Inflammatory macrophage treated with lipopolysaccharide for 4 hours (primary cell): ENCODE measurements around the gene RASA2.

ENCODE experiments used
- DNase-seq: peaks from one replicate; pipeline ENCODE4 v3.0.0-alpha.2; 2020

RASA2 gene

DNA sequence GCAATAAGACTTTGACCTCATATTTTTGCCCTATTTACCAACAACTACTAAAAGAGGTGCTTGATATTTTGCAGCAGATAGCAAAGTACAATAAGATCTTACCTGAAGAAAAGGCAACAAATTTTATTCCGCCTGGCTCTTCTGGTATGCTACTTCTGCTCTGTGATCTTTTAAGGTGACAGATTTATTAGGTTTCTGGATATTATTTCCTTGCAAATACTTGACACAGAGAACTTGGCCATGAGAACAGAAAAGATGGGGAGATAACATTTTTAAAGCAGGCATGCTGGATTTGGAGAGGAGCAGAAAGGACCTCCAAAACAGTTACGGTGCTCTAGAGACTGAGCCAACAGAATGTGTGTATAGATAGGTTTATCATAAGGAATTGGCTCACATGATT lies 164.6 kb downstream of the RASA2 start:
- no peak for DNase-seq

DNA sequence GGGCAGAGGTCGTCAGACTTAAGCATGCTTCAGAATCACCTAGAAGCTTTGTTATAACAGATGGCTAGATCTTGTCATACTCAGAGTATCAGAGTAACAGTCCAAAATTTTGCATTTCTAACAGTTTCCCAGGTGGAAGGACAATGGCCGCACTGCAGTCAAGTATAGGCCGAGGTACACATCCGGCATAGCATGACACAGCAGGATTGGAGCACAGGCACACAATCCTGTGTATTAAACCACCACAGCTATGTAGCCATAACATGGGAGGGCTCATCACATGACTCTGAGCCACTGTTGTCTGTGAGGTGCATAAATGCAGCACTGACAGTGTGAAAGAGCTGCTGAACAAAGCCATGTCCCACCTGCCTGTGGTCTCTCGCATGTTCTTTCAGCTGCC lies 165.5 kb downstream of the RASA2 start:
- DNase-seq, result peak; percentile 7

DNA sequence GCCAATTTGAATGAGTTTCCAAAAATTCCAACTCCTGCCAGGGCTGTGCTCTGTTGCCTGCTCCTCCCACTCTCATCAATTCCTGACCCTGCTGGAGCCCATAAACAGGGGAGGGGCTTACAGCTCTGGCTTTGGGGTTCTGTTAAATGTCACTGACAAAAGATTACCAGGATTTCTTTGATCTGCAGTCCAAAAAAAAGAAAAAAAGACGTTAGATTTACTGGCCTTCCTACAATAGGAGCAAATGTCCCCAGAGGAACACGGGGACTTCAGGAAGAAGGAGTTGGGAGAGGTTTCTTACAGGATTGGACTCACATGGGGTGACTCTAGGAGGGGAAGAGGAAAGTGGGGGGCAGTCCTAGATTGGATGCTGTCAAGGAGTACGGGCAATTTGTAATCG lies 167.0 kb downstream of the RASA2 start:
- no peak for DNase-seq

DNA sequence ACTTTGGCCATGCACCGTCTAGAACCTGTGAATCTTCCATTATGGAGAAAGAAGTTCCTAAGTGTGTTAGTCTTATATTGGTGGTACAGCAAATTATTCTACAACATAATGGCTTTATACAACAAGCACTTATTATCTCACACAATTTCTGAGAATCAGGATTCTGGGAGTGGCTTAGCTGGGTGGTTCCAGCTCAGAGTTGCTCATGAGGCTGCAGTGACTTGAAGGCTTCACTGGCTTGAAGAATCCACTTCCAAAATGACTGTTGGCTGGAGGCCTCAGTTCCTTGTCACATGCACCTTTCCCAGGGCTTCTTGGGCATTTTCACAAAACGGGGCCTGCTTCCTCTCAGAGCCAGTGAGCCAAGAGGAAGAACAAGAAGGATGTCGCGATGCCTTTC lies 169.0 kb downstream of the RASA2 start:
- peak; percentile 14 for DNase-seq

DNA sequence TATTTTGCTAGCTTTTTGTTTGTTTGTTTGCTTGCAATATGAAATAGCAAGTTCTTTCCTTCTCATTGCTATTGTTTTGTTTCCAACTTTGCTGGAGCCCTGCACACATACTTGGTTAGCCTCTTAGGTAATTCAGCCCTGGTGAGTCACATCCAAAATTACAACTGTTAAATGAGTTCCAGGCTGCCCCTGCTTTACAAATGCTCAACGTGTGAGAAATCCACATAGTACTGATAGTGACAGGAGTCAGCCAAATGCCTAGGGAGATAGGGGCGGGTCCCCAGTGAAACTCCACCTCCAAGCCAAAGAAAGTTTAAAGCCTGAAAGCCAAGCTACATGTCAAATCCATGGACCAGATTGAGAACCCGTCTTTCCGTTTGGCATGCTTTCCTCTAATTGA lies 169.9 kb downstream of the RASA2 start:
- DNase-seq, result peak; percentile 19

DNA sequence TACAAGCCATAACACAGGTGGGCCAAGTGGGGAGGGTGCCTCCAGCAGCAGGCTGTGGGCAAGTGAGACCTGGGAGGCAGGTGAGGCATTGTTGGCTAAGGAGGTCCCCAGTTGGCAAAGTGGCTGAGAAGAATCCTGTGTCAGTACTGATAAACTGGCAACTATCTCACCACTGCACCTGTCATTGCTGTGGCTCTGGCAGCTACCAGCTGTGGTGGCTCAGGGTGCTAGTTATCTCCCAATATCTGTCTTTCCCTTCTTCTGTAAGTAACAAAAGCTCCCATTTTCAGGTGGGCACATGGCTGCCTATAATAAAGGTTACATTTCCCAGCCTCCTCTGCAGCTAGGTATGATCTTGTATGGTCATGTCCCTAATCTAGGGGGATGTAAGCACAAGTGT lies 170.7 kb downstream of the RASA2 start:
- DNase-seq, result no peak

DNA sequence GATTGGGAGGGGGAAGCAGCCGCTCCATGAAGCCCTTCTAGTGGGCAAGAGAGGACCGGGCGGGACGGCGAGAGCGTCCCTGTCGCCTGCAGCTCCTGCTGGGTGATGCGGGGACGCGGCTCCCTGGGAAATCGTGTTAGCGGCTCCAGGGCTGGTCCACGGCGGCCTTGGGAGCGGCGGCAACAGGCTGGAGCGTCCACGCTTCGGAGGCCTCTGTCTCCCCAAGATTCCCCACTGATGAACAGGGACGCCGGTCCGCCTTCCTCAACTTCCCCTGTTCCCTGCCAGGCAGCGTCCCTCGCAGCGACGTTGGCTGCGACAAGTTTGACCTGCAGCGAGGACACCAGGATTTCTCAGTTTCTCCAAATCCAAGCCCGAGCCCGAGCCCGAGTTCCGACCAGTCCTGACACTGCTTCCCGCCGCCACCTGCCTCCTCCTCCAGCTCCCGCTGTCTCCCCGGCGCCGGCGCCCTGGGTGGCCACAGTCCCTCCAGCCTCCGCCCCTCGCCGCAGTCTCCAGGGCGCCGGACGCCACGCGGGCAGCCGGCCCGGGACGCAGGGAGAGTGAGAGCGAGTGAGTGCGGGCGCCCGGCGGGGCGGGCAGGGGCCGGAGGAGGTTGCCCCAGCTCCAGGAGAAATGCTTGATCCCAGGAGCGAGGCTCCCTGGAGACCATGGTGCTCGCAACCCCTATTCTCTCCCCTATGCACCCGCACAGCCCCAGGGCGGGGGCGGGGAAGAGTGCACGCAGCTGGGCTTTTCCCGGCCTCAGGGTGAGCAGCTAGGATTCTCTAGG lies 173.2 kb downstream of the RASA2 start:
- peak; percentile 25 for DNase-seq

DNA sequence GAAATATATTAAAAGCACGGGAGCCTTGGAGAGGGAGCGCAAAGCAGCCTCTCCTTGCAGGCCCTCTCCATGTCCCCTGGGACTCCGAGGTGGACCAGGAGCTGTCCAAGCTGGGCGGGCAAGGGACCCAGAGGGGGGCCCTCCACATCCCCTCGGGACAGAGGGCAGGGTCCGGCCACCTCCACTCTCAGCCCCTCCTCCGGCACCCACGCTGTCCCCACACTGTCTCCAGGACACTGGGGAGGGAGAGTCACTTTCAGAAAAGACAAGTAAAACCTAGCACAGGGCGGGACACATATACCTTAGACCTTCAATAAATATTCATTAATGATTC lies 173.8 kb downstream of the RASA2 start:
- DNase-seq, result no peak

DNA sequence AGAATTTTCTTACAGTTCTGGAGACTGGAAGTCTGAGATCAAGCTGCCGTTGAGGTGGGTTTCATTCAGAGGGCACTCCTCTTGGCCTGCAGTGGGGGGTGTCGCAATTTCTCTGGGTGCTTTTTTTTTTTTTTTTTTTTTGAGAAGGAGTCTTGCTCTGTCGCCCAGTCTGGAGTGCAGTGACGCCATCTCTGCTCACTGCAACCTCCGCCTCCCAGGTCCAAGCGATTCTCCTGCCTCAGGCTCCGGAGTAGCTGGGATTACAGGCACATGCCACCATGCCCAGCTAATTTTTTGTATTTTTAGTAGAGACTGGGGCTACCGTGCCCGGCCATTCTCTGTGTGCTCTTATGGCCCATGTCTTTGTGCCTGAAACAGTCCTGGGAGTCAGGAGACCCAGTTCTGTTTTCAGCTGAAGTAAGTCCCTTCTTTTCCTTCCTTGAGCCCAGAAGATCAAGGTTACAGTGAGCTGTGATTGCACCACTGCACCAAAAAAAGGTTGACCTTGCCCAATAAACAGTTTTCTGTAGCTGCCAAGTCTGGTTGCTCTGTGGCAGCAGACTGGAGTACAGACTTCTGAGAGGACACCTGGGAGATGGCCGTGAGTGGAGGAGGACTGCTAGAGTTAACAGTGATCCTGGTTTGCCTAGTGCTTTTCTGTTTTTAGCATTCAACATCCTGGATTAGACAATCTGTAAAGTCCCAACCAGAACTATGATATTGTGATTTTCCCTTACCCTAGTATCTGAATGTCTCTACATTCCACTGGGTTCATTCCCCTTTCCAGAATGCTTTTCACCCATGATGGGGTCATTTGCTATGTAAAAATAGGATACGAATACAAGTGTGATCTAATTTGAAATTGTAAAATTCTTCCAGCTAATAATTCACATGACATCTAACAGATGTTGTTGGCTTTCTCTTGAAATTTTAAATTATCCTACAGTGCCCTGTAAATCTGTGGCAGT lies 174.7 kb downstream of the RASA2 start:
- DNase-seq, result no peak

DNA sequence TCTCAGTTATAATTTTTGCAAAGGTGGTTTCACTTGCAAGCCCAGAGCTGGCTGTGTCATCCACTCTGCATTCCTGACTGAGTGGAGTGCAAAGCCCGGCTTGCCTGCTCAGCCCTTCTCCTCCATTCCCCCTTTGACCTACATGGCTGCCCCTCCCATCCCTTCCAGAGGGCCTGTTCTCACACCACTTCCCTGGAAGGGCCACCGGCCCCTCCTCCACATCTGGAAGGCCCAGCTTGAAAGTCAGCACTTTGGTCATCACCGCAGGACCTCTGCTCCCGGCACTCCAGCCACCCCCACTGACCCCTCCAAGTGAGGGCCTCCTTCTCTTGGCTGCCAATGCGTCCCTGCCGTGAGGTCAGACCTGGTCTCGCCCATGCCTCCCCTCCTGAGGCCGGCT lies 177.2 kb downstream of the RASA2 start:
- DNase-seq, result no peak
